Measurements from ENCODE around the gene MAVS.

MAVS gene

GRCh38 chr20:3866464-3866863 lies 19.8 kb downstream of the MAVS start:
- no peak for TF ChIP-seq CTCF (IDR thresholded peaks at IDR 0.05; ENCODE audit: control extremely low read depth, extremely low read depth, low read depth, missing control alignments)
- DNase-seq (ENCODE audit: extremely low spot score) = no peak
- ChIA-PET POLR2A (no interaction called here), CTCF (interaction anchor here (1.0 to 2.4 kb wide), 6 partner anchors 9 to 206 kb away, joined by 3 to 16 read pairs (median 6); partner anchors contain the start of gene AP5S1)

- no peak for TF ChIP-seq CTCF (IDR thresholded peaks at IDR 0.05; ENCODE audit: control extremely low read depth, extremely low read depth, low read depth, missing control alignments)
- POLR2A ChIA-PET = no interaction called here
- CTCF ChIA-PET = interaction anchor here (1.2 to 2.4 kb wide), 8 partner anchors 8 to 205 kb away, joined by 3 to 16 read pairs (median 6); no protein-coding TSS in a partner anchor
Measured at GRCh38 chr20:3867802-3868201, 21.2 kb downstream of the MAVS start.

GRCh38 chr20:3869839-3870634 lies 23.4 kb downstream of the MAVS start:
- DNase-seq (ENCODE audit: extremely low spot score) = no peak
- TF ChIP-seq CTCF (IDR thresholded peaks at IDR 0.05; ENCODE audit: control extremely low read depth, extremely low read depth, low read depth, missing control alignments) = no peak
- POLR2A ChIA-PET = no interaction called here
- CTCF ChIA-PET = interaction anchor here (1.6 kb wide), 1 partner anchor 14 kb away, joined by 4 read pairs; no protein-coding TSS in a partner anchor

More at GRCh38 chr20:3867802-3868201, 21.2 kb downstream of the MAVS start:
- no peak for DNase-seq (ENCODE audit: extremely low spot score)

GRCh38 chr20:3871550-3872265 lies 25.1 kb downstream of the MAVS start:
- POLR2A ChIA-PET = no interaction called here
- CTCF ChIA-PET = interaction anchor here (0.8 to 1.3 kb wide), 6 partner anchors 13 to 201 kb away, joined by 3 to 8 read pairs (median 3); no protein-coding TSS in a partner anchor
- DNase-seq (ENCODE audit: extremely low spot score) = no peak
- no peak for TF ChIP-seq CTCF (IDR thresholded peaks at IDR 0.05; ENCODE audit: control extremely low read depth, extremely low read depth, low read depth, missing control alignments)

GRCh38 chr20:3873507-3873906 lies 26.9 kb downstream of the MAVS start:
- TF ChIP-seq CTCF (IDR thresholded peaks at IDR 0.05; ENCODE audit: control extremely low read depth, extremely low read depth, low read depth, missing control alignments) = no peak
- POLR2A ChIA-PET = no interaction called here
- no peak for DNase-seq (ENCODE audit: extremely low spot score)
- CTCF ChIA-PET = no interaction called here

- TF ChIP-seq CTCF (IDR thresholded peaks at IDR 0.05; ENCODE audit: control extremely low read depth, extremely low read depth, low read depth, missing control alignments) = no peak
- no peak for DNase-seq (ENCODE audit: extremely low spot score)
- ChIA-PET CTCF (interaction anchor here (1.3 kb wide), 1 partner anchor 10 kb away, joined by 5 read pairs; no protein-coding TSS in a partner anchor), POLR2A (no interaction called here)
Measured at GRCh38 chr20:3874194-3874844, 27.7 kb downstream of the MAVS start.

Data from GM10248 (cell line).